ENCODE results near the gene NUDT12.

The NUDT12 gene

DNA sequence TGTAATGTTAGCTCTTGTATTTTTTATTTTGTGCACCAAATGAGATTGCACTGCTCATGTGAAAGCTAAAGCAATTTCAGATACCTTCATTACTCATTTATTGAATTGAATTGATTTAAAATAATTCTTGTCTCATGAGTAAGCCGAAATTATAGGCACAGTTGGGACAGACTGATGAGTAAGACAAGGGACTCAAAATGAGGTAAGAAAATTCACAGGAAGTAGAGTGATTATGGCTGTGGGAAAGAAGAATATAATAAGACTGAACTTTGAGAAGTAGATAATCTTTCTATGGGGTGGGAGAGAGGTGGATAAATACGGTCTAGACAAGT is 51.1 kb downstream of the NUDT12 start:
- H3K27ac ChIP-seq (ENCODE audit: low read depth, low read length), result no peak overlapping the region
- H3K9ac ChIP-seq (ENCODE audit: low read depth, low read length), result no peak overlapping the region

DNA sequence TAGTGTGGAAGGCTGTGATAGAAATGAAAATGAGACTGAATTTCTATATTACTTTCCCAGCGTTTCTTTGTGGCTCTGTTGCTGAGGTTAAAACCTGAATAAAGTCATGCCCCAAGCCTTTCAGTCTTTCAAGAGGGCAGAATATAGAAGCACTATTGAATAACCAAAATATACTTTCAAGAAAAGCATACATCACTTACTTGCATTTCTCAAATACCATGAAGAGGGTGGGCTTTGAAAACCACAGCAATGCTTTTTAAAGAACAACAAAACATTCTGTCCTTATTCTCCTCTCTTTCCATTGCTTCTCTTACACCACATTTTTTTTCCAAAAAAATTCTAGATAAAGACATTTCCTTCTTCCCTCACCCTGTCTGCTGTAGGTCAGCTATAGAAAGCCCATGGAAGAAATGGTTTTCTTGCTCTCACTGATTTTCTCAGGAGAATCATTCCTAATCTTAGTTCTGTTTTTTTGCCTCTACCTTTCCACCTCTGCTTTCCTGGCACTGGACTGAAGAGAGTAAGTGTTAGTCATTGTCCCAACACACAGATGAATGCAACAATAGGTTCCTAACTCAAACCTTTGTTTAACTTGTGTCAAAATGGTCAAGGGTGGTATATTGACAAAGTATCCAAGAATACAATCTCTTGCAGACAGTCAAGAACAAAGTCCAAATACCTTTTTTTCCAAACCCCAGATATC is 51.6 kb downstream of the NUDT12 start:
- H3K9ac ChIP-seq (ENCODE audit: low read depth, low read length), result no peak overlapping the region
- H3K4me3 ChIP-seq (ENCODE audit: low read depth, low read length), result no peak overlapping the region
- H3K9me3 ChIP-seq (ENCODE audit: control insufficient read depth, insufficient read depth, low read length), result no peaks in the 10 kb centered on the region
- peak overlapping the region; percentile 64 for H3K27ac ChIP-seq (ENCODE audit: low read depth, low read length)
- no peaks in the 10 kb centered on the region for H3K36me3 ChIP-seq (ENCODE audit: control insufficient read depth, insufficient read depth, low read length)
- peaks cover 13% of the 10 kb centered on the region for H3K4me1 ChIP-seq (ENCODE audit: control insufficient read depth, insufficient read depth, low read length)
- H3K27me3 ChIP-seq (ENCODE audit: control insufficient read depth, insufficient read depth, low read length), result no peaks in the 10 kb centered on the region

More for the DNA sequence above, 51.1 kb downstream of the NUDT12 start:
- H3K9me3 ChIP-seq (ENCODE audit: control insufficient read depth, insufficient read depth, low read length), result no peaks in the 10 kb centered on the region
- no peak overlapping the region for H3K4me3 ChIP-seq (ENCODE audit: low read depth, low read length)
- H3K36me3 ChIP-seq (ENCODE audit: control insufficient read depth, insufficient read depth, low read length), result no peaks in the 10 kb centered on the region
- H3K4me1 ChIP-seq (ENCODE audit: control insufficient read depth, insufficient read depth, low read length), result peaks cover 13% of the 10 kb centered on the region
- no peaks in the 10 kb centered on the region for H3K27me3 ChIP-seq (ENCODE audit: control insufficient read depth, insufficient read depth, low read length)

DNA sequence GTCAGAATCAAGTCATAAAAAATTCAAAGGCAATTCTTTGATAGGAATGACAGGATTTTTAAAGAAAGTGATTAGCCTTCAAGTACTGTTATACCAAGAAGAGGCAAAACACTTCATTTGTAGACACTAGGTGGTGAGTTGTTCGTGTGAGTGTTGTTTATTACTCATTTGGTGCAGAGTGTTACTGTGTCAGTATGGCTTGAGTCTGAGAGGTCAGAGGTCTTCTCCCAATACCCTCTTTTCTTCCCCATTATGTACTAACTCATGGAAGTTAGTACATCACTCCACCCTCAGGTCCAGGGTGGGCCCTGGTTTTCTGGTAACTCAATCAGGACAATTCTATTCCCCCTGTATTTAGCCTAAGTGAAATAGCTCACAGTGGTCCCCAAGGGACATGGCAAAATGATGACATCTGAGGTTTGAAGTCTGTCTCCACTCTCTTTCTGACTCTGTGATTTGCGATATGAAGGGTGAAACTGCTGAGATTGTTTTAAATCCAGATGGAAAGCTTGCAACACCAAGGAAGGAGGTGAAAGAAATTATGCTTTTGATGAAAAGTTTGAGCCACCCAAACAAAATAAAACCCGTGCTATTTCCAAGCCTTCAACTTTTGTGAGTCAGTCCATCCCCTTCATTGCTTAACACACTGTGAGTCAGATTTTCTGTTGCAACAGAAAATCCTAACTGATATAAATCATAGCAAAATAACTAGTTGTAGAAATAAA is 56.8 kb downstream of the NUDT12 start:
- Histone ChIP-seq H3K36me3 (ENCODE audit: control insufficient read depth, insufficient read depth, low read length) (no peaks in the 10 kb centered on the region), H3K4me1 (ENCODE audit: control insufficient read depth, insufficient read depth, low read length) (peaks cover 8% of the 10 kb centered on the region; the same call in 1 of the 2 replicates), H3K27ac (ENCODE audit: low read depth, low read length) (no peak overlapping the region), H3K4me3 (ENCODE audit: low read depth, low read length) (no peak overlapping the region), H3K27me3 (ENCODE audit: control insufficient read depth, insufficient read depth, low read length) (no peaks in the 10 kb centered on the region), H3K9me3 (ENCODE audit: control insufficient read depth, insufficient read depth, low read length) (no peaks in the 10 kb centered on the region), H3K9ac (ENCODE audit: low read depth, low read length) (no peak overlapping the region)

- Histone ChIP-seq H3K27me3 (ENCODE audit: control insufficient read depth, insufficient read depth, low read length) (no peaks in the 10 kb centered on the region), H3K4me3 (ENCODE audit: low read depth, low read length) (no peak overlapping the region), H3K27ac (ENCODE audit: low read depth, low read length) (no peak overlapping the region), H3K4me1 (ENCODE audit: control insufficient read depth, insufficient read depth, low read length) (peaks cover 26% of the 10 kb centered on the region), H3K36me3 (ENCODE audit: control insufficient read depth, insufficient read depth, low read length) (no peaks in the 10 kb centered on the region), H3K9me3 (ENCODE audit: control insufficient read depth, insufficient read depth, low read length) (no peaks in the 10 kb centered on the region), H3K9ac (ENCODE audit: low read depth, low read length) (no peak overlapping the region)
Measured at GRCh38 chr5:103503066-103503465, 59.5 kb downstream of the NUDT12 start.

GRCh38 chr5:103502662-103503061 is 59.9 kb downstream of the NUDT12 start:
- H3K27me3 ChIP-seq (ENCODE audit: control insufficient read depth, insufficient read depth, low read length), result no peaks in the 10 kb centered on the region
- H3K27ac ChIP-seq (ENCODE audit: low read depth, low read length), result no peak overlapping the region
- no peak overlapping the region for H3K4me3 ChIP-seq (ENCODE audit: low read depth, low read length)
- H3K9me3 ChIP-seq (ENCODE audit: control insufficient read depth, insufficient read depth, low read length), result no peaks in the 10 kb centered on the region
- no peak overlapping the region for H3K9ac ChIP-seq (ENCODE audit: low read depth, low read length)
- peaks cover 30% of the 10 kb centered on the region for H3K4me1 ChIP-seq (ENCODE audit: control insufficient read depth, insufficient read depth, low read length)
- H3K36me3 ChIP-seq (ENCODE audit: control insufficient read depth, insufficient read depth, low read length), result no peaks in the 10 kb centered on the region
